Activated CD4-positive, CD25-positive, alpha-beta regulatory T cell treated with anti-CD3 and anti-CD28 coated beads, Interleukin-2, amount 50 U/mL, for 16 hours (primary cell): ENCODE measurements around the gene KANK2.
"Not testable (repeated sequence)": the region's sequence is repeated elsewhere in the genome, so short reads cannot be mapped to it uniquely, and the experiment has no call there.

ENCODE experiments used
- DNase-seq: peaks from one replicate; pipeline ENCODE4 v3.0.0-alpha.2; 2020; ENCODE audit warnings: low read depth, low spot score

The KANK2 gene

GRCh38 chr19:11196406-11197287, 698 bp downstream of the KANK2 start:
- DNase-seq = no peak

DNA sequence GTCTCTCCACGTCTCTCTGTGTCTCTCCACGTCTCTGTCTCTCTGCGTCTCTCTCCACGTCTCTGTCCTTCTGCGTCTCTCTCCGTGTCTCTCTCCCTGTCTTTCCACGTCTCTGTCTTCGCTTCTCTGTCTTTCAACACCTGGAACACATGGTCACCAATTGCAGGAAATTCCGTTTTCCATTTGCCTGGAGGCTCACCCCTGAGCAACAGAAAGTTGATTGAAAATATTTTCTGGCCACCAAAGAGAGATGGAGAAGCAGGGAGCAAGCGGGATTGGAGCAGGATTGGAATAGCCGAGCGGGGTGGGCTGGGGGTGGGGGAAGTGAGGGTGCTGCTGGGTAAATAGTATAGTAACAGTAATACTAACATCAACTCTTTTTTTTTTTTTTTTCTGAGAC, 1.7 kb downstream of the KANK2 start:
- DNase-seq = no peak

DNA sequence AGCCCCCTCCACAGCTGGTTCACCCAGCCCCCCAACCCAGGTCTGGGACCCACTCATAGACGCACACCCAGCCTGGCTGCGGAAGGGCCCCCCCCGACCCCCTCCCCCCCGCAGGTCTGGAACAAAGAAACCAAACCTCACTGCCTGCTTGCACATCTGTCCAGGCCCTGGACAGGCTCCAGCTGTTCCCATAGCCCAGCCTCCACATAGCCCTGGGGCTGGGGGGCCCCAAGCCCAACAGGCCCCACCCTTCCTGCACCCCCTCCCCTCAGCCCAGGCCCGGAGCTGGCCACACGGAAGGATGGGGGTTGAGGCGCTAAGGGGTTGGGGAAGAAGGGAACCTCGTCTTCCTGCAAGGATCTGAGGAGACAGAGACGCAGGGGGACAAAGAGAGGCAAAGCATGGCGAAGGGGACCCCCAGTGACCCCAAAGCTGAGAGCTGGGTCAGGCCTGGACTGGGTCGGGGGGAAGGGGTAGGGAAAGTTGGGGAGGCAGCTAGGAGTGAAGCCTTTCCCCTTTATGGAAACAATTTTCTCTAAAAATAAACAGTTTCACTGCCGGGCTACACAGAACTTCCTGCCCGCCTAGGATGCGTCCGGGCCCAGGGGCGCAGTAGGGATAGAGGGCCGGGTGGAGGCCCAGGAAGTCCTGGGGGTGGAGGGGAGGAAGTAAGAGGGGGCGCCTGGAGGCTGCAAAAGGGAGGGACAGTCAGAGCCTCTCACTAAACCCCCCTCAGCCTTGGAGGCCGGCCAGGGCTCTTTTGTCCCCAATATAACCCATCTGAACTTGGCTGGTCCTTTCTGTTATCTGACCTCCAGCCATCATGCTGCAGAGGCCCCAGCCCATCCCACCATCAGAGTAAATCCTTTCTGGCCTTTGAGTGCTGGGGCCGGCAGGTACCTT, 2.4 kb downstream of the KANK2 start:
- no peak for DNase-seq

GRCh38 chr19:11194173-11194572, 3.2 kb downstream of the KANK2 start:
- no peak for DNase-seq

DNA sequence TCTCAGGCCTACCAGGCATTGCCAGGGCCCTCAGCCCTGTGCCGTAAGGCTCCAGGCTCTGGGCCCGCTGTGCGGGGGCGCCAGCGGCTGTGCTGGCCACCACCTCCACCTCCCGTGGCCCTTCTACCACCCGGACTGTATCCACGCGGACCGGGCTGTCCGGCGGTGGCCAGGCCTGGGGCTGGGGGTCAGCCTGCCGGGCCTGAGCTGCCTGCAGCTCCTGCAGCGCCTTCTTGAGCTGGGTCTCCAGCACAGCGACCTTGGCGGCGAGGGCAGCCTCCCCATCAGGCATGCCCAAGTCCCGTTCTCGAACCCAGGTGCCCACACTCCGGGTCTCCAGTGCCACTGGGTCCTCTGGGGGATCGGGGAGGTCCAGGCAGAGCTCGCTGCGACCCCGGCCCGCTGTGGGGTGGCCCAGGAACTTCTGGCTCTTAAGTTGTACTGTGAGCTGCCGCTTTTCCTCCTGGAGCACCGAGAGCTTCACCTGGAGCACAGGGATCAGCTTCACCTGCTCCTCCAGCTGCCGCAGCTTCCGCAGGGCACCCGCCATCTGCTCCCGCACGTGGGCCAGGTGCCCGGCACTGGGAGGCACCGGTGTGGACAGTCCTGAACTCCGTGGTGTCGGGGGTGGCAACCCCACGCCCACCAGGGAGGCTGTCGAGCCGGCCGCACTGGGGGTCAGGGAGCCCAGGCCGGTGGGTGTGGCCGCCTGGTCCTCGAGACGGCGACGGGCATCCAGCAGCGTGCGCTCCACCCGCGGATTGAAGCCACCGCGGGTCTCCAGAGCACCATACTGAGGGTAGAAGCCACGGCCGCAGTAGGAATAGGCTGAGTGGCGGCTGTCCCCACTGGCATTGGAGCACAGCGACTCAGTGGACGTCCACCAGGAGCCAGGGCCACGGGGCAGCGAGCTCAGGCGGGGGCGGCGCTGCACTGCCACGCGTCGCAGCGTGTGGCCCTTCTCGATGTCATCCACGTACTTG, 4.1 kb downstream of the KANK2 start:
- DNase-seq = no peak

- no peak for DNase-seq
Measured at GRCh38 chr19:11191934-11192333, 5.4 kb downstream of the KANK2 start.

GRCh38 chr19:11191273-11191755, 6.0 kb downstream of the KANK2 start:
- DNase-seq = no peak

DNA sequence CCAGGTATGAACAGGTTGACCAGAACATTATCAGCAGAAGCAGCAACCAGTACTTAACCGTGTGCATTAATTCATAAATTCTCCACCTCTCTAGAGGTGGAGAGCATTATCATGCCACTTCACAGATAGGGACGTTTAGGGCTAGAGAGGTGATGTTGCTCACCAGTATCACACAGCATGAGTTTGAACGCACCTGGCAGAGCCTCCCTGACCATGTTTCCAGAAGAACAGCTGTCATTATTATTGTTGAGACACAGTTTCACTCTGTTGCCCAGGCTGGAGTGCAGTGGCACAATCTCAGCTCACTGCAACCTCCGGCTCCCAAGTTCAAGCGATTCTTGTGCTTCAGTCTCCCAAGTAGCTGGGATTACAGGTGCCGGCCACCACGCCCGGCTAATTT, 6.8 kb downstream of the KANK2 start:
- no peak for DNase-seq

DNA sequence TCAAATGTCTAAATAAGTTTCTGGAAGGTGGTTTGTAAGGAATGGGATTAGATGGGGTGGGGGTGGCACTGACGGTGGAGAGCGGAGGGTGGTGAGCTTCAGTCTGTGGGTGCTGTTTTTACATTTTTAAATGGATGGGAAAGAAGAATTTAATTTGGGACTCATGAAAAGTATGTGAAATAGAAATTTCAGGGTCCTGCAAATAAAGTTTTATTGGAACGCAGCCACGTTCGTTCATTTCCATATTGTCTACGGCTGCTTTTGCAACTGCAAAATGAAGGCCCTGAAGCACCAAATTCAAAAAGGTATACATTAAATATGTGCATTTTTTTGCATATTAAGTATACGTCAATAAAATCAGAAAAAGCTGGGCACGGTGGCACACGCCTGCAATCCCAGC, 9.9 kb downstream of the KANK2 start:
- no peak for DNase-seq

GRCh38 chr19:11182994-11183393, 14.4 kb downstream of the KANK2 start:
- no peak for DNase-seq

DNA sequence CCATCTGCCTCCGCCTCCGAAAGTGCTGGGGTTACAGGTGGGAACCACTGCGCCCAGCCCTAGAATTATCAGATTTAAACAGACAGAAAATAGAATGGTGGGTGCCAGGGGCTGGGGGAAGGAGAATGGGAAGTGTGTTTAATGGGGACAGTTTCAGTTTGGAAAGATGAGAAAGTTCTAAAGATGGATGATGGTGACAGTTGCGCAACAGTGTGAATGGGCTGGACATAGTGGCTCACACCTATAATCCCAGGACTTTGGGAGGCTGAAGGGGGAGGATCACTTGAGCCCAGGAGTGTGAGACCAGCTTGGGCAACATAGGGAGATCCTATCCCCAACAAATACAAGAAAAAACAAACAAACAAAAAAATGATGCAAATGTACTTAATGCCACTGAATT, 15.9 kb downstream of the KANK2 start:
- no peak for DNase-seq

- DNase-seq = not testable (repeated sequence)
Measured at GRCh38 chr19:11180975-11181374, 16.4 kb downstream of the KANK2 start.

- DNase-seq = no peak
Measured at GRCh38 chr19:11180346-11180745, 17.0 kb downstream of the KANK2 start.

- DNase-seq = no peak
Measured at GRCh38 chr19:11179716-11180297, 17.5 kb downstream of the KANK2 start.

DNA sequence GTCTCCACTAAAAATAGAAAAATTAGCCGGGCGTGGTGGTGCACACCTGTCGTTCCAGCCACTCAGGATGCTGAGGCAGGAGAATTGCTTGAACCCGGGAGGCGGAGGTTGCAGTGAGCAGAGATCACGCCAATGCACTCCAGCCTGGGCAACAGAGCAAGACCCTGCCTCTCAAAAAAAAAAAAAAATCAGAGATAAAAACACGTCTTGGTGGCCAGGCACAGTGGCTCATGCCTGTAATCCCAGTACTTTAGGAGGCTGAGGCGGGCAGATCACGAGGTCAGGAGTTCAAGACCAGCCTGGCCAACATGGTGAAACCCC, 18.2 kb downstream of the KANK2 start:
- not testable (repeated sequence) for DNase-seq

GRCh38 chr19:11177592-11177991, 19.8 kb downstream of the KANK2 start:
- DNase-seq = no peak

- DNase-seq = no peak
Measured at GRCh38 chr19:11176466-11177193, 20.7 kb downstream of the KANK2 start.

- DNase-seq = no peak
Measured at GRCh38 chr19:11175920-11176319, 21.4 kb downstream of the KANK2 start.

GRCh38 chr19:11174336-11174735, 23.0 kb downstream of the KANK2 start:
- DNase-seq = no peak

GRCh38 chr19:11173516-11174155, 23.7 kb downstream of the KANK2 start:
- DNase-seq = no peak
